ENCODE results near the gene KHDC1L.

The KHDC1L gene

GRCh38 chr6:73180763-73181619, 44.3 kb downstream of the KHDC1L start:
- Histone ChIP-seq H4K20me1 (ENCODE audit: insufficient read depth, low read length) (peaks cover 10% of the 10 kb centered on the region; the same call in 1 of the 2 replicates), H3K36me3 (replicated peaks; ENCODE audit: low read depth, low read length) (no peaks in the 10 kb centered on the region), H3K9ac (ENCODE audit: low read length) (peak overlapping the region; percentile 9; the same call in 1 of the 2 replicates), H3K9me3 (ENCODE audit: insufficient read depth, low read length) (no peaks in the 10 kb centered on the region), H3K4me2 (ENCODE audit: low read length) (peak overlapping the region; percentile 83), H3K4me3 (ENCODE audit: low read length) (peak overlapping the region; percentile 77), H3K27ac (ENCODE audit: low read length) (no peak overlapping the region), H3K79me2 (ENCODE audit: low read length) (no peaks in the 10 kb centered on the region), H2AFZ (ENCODE audit: low read depth, low read length) (peak overlapping the region; percentile 68), H3K27me3 (ENCODE audit: low read depth, low read length) (peaks cover 34% of the 10 kb centered on the region), H3K4me1 (ENCODE audit: low read length) (peaks cover 45% of the 10 kb centered on the region)
- TF ChIP-seq CTCF (IDR thresholded peaks at IDR 0.05; ENCODE audit: low read depth, low read length): peak; percentile 96
- TF ChIP-seq EZH2phosphoT487 (IDR thresholded peaks at IDR 0.05; ENCODE audit: low read depth): no peak

GRCh38 chr6:73180076-73180738, 45.1 kb downstream of the KHDC1L start:
- H3K36me3 ChIP-seq (replicated peaks; ENCODE audit: low read depth, low read length): no peaks in the 10 kb centered on the region
- no peaks in the 10 kb centered on the region for H3K9me3 ChIP-seq (ENCODE audit: insufficient read depth, low read length)
- peaks cover 41% of the 10 kb centered on the region for H3K27me3 ChIP-seq (ENCODE audit: low read depth, low read length)
- peaks cover 15% of the 10 kb centered on the region; the same call in 1 of the 2 replicates for H4K20me1 ChIP-seq (ENCODE audit: insufficient read depth, low read length)
- H3K4me3 ChIP-seq (ENCODE audit: low read length): peak overlapping the region; percentile 77
- peaks cover 47% of the 10 kb centered on the region for H3K4me1 ChIP-seq (ENCODE audit: low read length)
- H3K9ac ChIP-seq (ENCODE audit: low read length): peak overlapping the region; percentile 9; the same call in 1 of the 2 replicates
- peak overlapping the region; percentile 83 for H3K4me2 ChIP-seq (ENCODE audit: low read length)
- H2AFZ ChIP-seq (ENCODE audit: low read depth, low read length): no peak overlapping the region
- H3K79me2 ChIP-seq (ENCODE audit: low read length): no peaks in the 10 kb centered on the region
- H3K27ac ChIP-seq (ENCODE audit: low read length): no peak overlapping the region
- TF ChIP-seq CTCF (IDR thresholded peaks at IDR 0.05; ENCODE audit: low read depth, low read length): no peak

- Histone ChIP-seq H3K4me2 (ENCODE audit: low read length) (peak overlapping the region; percentile 21), H3K9me3 (ENCODE audit: insufficient read depth, low read length) (no peaks in the 10 kb centered on the region), H2AFZ (ENCODE audit: low read depth, low read length) (no peak overlapping the region), H3K36me3 (replicated peaks; ENCODE audit: low read depth, low read length) (no peaks in the 10 kb centered on the region), H3K27me3 (ENCODE audit: low read depth, low read length) (peaks cover 41% of the 10 kb centered on the region), H3K4me1 (ENCODE audit: low read length) (peaks cover 47% of the 10 kb centered on the region), H3K9ac (ENCODE audit: low read length) (no peak overlapping the region), H3K4me3 (ENCODE audit: low read length) (no peak overlapping the region), H3K27ac (ENCODE audit: low read length) (no peak overlapping the region), H4K20me1 (ENCODE audit: insufficient read depth, low read length) (peaks cover 15% of the 10 kb centered on the region; the same call in 1 of the 2 replicates), H3K79me2 (ENCODE audit: low read length) (no peaks in the 10 kb centered on the region)
- no peak for TF ChIP-seq EZH2phosphoT487 (IDR thresholded peaks at IDR 0.05; ENCODE audit: low read depth)
- no peak for TF ChIP-seq CTCF (IDR thresholded peaks at IDR 0.05; ENCODE audit: low read depth, low read length)
These were observed 47.9 kb downstream of the KHDC1L start for GRCh38 chr6:73177221-73177944.

Measured in OCI-LY3 (cell line).